ENCODE results near the gene PLB1. TPM values are rescaled to one million over a fixed set of nuclear protein-coding genes. Genes with fewer than 3 reads are reported as not detected.

PLB1 gene
- total and polyA plus RNA-seq, 9 of the 15 experiments (the other 6 are each of a cell fraction or from before 2014, with no cell fraction given): 0.01 to 0.09 (median 0.07) TPM; not detected in 2

DNA sequence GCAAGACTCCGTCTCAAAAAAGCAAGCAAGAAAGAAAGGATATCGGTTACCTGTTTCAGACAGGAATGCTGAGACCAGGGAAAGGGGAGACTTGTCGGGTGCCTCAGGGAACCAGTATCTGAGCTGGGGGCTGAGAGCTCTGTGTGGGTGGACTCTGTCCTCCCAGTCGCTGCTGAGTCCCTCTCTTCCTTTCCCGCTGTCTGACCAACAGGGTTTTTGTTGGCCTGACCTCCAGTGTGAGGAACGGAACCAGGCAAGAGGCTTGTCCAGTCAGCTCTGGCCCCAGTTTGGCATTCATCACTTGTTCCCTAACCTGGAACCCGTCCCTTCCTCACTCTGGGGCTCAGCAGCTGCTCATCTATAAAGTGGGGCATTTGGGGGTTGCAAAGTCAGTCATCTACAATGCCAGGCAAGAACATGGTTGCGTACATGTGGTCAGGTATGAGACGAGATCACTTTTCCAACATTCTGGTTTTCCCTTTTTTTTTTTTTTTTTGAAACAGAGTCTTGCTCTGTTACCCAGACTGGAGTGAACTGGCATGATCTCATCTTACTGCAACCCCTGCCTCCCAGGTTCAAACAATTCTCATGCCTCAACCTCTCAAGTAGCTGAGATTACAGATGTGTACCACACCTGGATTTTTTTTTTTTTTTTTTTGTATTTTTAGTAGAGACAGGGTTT, 116.4 kb downstream of the PLB1 start:
- DNase-seq (ENCODE audit: extremely low read depth in 1 of 4, low spot score in 3 of 4): no peak
- Histone ChIP-seq H3K9ac (ENCODE audit: insufficient read depth in 1 of 2, low read depth in 2 of 2, low read length in 2 of 2) (no peak overlapping the region), H3K27me3 (ENCODE audit: control insufficient read depth in 2 of 2, insufficient read depth in 2 of 2, low read length in 2 of 2) (peaks cover 10 to 52% of the 10 kb centered on the region in 2 experiments; a peak in 4 of 5 replicates), H3K4me2 (ENCODE audit: insufficient read depth, low read length) (no peak overlapping the region), H3K9me3 (replicated peaks; ENCODE audit: control insufficient read depth, insufficient read depth, low read depth, low read length) (no peaks in the 10 kb centered on the region), H3K4me3 (no peak overlapping the region), H3K79me2 (ENCODE audit: control insufficient read depth, insufficient read depth, low read length) (no peaks in the 10 kb centered on the region), H4K20me1 (replicated peaks; ENCODE audit: control insufficient read depth, insufficient read depth, low read length) (no peaks in the 10 kb centered on the region; the same call in 1 of the 2 replicates), H3K4me1 (replicated peaks in 1 of 2; ENCODE audit: control insufficient read depth in 2 of 2, insufficient read depth in 2 of 2, low read length in 2 of 2) (no peaks in the 10 kb centered on the region), H3K27ac (ENCODE audit: extremely low read depth, low read depth, low read length) (no peak overlapping the region), H3K36me3 (ENCODE audit: control insufficient read depth, insufficient read depth, low read length) (no peaks in the 10 kb centered on the region), H2AFZ (ENCODE audit: low read depth, low read length) (no peak overlapping the region), H3K9me1 (ENCODE audit: control insufficient read depth, insufficient read depth, low read length) (no peaks in the 10 kb centered on the region)
- TF ChIP-seq ASH1L (IDR thresholded peaks at IDR 0.05; ENCODE audit: borderline replicate concordance, low read depth, partially characterized antibody) (no peak), ZC3H11A (IDR thresholded peaks at IDR 0.05; ENCODE audit: low read depth, low read length) (no peak), ZNF316 (IDR thresholded peaks at IDR 0.05) (no peak), SIN3A (IDR thresholded peaks at IDR 0.05; ENCODE audit: borderline replicate concordance in 2 of 2, control insufficient read depth in 1 of 2, low read depth in 2 of 2, low read length in 2 of 2) (no peak), HDAC3 (IDR thresholded peaks at IDR 0.05; ENCODE audit: borderline replicate concordance, partially characterized antibody) (no peak), HNRNPH1 (optimal IDR thresholded peaks at IDR 0.05; ENCODE audit: low read depth, low read length) (no peak), ESRRB (CRISPR knock-in tag; IDR thresholded peaks at IDR 0.05; ENCODE audit: borderline replicate concordance) (no peak), HDAC6 (IDR thresholded peaks at IDR 0.05; ENCODE audit: low read depth, low read length) (no peak), BRF1 (IDR thresholded peaks at IDR 0.05; ENCODE audit: borderline replicate concordance, extremely low read depth, insufficient read length) (no peak), MBD2 (IDR thresholded peaks at IDR 0.05; ENCODE audit: borderline replicate concordance, low read depth) (no peak), PCBP2 (IDR thresholded peaks at IDR 0.05; ENCODE audit: low read depth, low read length, poor library complexity, severe bottlenecking) (no peak), BHLHE40 (IDR thresholded peaks at IDR 0.05; ENCODE audit: low read length) (no peak), NFYB (IDR thresholded peaks at IDR 0.05; ENCODE audit: extremely low read depth, insufficient read length) (no peak), ZNF146 (CRISPR knock-in tag; IDR thresholded peaks at IDR 0.05; ENCODE audit: unreplicated experiment) (no peak)
- TF ChIP-seq, protein P1, sequence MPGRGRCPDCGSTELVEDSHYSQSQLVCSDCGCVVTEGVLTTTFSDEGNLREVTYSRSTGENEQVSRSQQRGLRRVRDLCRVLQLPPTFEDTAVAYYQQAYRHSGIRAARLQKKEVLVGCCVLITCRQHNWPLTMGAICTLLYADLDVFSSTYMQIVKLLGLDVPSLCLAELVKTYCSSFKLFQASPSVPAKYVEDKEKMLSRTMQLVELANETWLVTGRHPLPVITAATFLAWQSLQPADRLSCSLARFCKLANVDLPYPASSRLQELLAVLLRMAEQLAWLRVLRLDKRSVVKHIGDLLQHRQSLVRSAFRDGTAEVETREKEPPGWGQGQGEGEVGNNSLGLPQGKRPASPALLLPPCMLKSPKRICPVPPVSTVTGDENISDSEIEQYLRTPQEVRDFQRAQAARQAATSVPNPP (IDR thresholded peaks at IDR 0.05; ENCODE audit: borderline replicate concordance, insufficient read depth, insufficient read length): no peak
- TF ChIP-seq, protein P2, sequence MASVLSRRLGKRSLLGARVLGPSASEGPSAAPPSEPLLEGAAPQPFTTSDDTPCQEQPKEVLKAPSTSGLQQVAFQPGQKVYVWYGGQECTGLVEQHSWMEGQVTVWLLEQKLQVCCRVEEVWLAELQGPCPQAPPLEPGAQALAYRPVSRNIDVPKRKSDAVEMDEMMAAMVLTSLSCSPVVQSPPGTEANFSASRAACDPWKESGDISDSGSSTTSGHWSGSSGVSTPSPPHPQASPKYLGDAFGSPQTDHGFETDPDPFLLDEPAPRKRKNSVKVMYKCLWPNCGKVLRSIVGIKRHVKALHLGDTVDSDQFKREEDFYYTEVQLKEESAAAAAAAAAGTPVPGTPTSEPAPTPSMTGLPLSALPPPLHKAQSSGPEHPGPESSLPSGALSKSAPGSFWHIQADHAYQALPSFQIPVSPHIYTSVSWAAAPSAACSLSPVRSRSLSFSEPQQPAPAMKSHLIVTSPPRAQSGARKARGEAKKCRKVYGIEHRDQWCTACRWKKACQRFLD (CRISPR knock-in tag; IDR thresholded peaks at IDR 0.05): no peak
- intact Hi-C loops (cut with micrococcal nuclease) (no loop called here), in situ Hi-C loops (cut with MboI) (no loop called here)
- ATAC-seq: no peak
- ChIA-PET POLR2A (interaction anchor here (0.6 to 2.4 kb wide), 3 partner anchors 9 to 18 kb away, joined by 4 to 6 read pairs (median 6); no protein-coding TSS in a partner anchor), CTCF (ENCODE audit: low intra/inter-chr PET ratio) (interaction anchor here (0.7 kb wide), 1 partner anchor 48 kb away, joined by 3 read pairs; no protein-coding TSS in a partner anchor)
- no TSS peak for BruUV-seq (replicated peaks)
- WGBS (ENCODE audit: insufficient coverage, low coverage, missing lambda C conversion rate): 6% methylated on average over 8 of the region's 9 CpGs
- no peak for FAIRE-seq

Measured in K562 (cell line).